ENCODE measurements around the gene C11orf58. TPM values are rescaled to one million over a fixed set of nuclear protein-coding genes. Genes with fewer than 3 reads are reported as not detected.

Gene C11orf58
- total RNA-seq, 1 donor: 184 TPM

DNA sequence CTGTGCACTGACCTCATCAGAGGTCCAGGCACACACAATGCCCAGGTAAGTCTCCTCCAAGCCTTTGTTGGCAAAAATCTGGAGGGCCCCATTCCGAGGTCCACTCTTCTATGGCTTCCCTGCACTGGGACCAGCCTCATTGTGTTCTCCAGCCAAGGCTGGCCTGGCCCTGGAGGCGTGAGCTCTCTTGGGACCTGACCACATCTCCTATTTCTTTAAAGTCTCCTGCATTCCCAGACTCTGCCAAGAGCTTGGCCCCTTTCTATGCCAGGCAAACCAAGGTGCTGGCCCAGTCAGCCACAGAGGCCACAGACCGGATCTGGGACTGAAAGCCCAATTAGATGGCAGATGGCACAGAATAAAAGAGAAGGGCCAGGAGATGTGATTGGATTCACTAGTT is 55.1 kb downstream of the C11orf58 start:
- H3K4me3 ChIP-seq (ENCODE audit: low read depth, low read length): no peak overlapping the region
- TF ChIP-seq, protein P1, sequence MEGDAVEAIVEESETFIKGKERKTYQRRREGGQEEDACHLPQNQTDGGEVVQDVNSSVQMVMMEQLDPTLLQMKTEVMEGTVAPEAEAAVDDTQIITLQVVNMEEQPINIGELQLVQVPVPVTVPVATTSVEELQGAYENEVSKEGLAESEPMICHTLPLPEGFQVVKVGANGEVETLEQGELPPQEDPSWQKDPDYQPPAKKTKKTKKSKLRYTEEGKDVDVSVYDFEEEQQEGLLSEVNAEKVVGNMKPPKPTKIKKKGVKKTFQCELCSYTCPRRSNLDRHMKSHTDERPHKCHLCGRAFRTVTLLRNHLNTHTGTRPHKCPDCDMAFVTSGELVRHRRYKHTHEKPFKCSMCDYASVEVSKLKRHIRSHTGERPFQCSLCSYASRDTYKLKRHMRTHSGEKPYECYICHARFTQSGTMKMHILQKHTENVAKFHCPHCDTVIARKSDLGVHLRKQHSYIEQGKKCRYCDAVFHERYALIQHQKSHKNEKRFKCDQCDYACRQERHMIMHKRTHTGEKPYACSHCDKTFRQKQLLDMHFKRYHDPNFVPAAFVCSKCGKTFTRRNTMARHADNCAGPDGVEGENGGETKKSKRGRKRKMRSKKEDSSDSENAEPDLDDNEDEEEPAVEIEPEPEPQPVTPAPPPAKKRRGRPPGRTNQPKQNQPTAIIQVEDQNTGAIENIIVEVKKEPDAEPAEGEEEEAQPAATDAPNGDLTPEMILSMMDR (IDR thresholded peaks at IDR 0.05; ENCODE audit: insufficient read depth, low read depth, low read length): no peak
- no peak for DNase-seq (ENCODE audit: low read depth)

DNA sequence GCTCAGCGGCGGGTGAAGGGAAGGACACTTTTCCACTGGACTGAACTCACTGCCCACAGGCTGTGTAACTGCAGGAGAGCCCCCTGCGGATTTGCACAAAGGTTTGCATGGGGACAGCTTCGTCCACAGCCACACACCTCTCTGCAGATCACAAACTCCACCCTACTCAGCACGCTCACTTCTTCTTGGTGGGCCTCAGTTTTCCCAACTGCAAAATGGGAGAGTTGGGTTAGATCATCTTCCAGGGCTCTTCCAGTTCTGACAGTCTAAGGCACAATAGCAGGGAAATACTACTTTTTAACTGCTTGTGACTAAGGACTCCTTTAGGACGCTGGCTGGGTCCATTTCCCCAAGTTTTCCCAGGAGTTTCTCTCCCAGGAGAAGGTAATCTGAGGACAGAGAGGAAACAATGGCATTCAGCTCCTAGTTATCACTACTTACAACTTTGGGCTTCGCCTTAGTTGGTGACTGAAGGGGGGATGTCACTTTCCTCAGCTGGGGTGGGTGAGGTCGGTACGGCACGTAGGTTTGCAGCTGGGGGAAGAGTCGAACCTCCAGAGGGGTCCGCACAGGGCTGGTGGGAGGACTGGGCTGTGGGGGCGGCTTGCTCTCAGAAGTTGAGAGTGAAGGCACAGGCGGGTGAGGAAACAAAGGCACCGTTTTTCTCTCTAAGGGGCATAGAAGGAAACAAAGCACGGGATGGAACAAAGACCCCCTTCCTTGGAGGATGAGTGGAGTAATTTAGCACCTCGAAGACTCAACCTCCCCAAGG is 55.8 kb downstream of the C11orf58 start:
- no peak for DNase-seq (ENCODE audit: low read depth)
- H3K4me3 ChIP-seq (ENCODE audit: low read depth, low read length): no peak overlapping the region
- TF ChIP-seq, protein P1 (IDR thresholded peaks at IDR 0.05; ENCODE audit: insufficient read depth, low read depth, low read length): no peak

DNA sequence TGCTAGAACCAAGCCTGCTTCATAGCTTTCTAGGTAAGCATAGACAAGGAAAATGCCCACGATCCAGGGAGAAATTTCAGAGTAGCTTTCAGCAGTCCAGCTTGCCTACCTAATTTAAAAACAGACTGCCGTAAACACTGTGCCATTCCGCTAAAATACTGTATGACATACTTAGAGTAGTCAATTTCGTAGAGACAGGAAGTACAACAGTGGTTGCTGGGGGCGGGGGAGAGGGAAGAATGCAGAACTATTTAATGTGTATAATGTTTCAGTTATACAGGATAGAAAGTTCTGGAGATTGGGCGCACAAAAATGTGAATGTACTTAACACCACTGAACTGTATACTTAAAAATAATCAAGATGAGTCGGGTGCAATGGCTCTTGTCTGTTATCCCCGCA is 56.7 kb downstream of the C11orf58 start:
- DNase-seq (ENCODE audit: low read depth): no peak
- H3K4me3 ChIP-seq (ENCODE audit: low read depth, low read length): no peak overlapping the region
- TF ChIP-seq, protein P1 (IDR thresholded peaks at IDR 0.05; ENCODE audit: insufficient read depth, low read depth, low read length): no peak

DNA sequence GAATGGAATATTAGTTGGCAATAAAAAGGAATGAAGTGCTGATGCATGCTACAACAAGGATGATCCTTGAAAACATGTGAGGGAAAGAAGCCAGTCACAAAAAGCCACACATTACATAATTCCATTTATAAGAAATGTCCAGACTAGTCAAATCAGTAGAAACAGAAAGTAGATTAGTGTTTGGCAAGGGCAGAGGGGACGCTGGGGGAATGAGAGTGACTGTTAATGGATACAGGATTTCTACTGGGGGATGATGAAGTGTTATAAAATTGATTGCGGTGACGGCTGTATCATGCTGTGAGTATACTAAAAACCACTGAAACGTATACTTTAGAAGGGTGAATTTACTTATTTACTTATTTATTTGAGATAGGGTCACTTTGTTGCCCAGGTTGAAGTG is 57.9 kb downstream of the C11orf58 start:
- no peak for DNase-seq (ENCODE audit: low read depth)
- TF ChIP-seq, protein P1 (IDR thresholded peaks at IDR 0.05; ENCODE audit: insufficient read depth, low read depth, low read length): no peak
- no peak overlapping the region for H3K4me3 ChIP-seq (ENCODE audit: low read depth, low read length)

GRCh38 chr11:16797776-16798175 is 59.3 kb downstream of the C11orf58 start:
- TF ChIP-seq, protein P1 (IDR thresholded peaks at IDR 0.05; ENCODE audit: insufficient read depth, low read depth, low read length): no peak
- H3K4me3 ChIP-seq (ENCODE audit: low read depth, low read length): no peak overlapping the region
- DNase-seq (ENCODE audit: low read depth): no peak

- TF ChIP-seq, protein P1 (IDR thresholded peaks at IDR 0.05; ENCODE audit: insufficient read depth, low read depth, low read length): no peak
- no peak overlapping the region for H3K4me3 ChIP-seq (ENCODE audit: low read depth, low read length)
- DNase-seq (ENCODE audit: low read depth): no peak
Observed at GRCh38 chr11:16799221-16799620, 60.8 kb downstream of the C11orf58 start.

GRCh38 chr11:16799890-16800289 is 61.4 kb downstream of the C11orf58 start:
- no peak overlapping the region for H3K4me3 ChIP-seq (ENCODE audit: low read depth, low read length)
- no peak for DNase-seq (ENCODE audit: low read depth)
- TF ChIP-seq, protein P1 (IDR thresholded peaks at IDR 0.05; ENCODE audit: insufficient read depth, low read depth, low read length): no peak

Data from fibroblast of villous mesenchyme (primary cell).